PC-9 (cell line): ENCODE measurements around the gene ADAMTSL3.

ENCODE experiments used
- CTCF ChIP-seq: fragments of 200-600 bp; sonication (generic); conservative IDR thresholded peaks from 2 replicates; pipeline ENCODE4 v1.6.1; 2017; ENCODE audit warnings: mixed run types, antibody characterized with exemption, mild to moderate bottlenecking, moderate library complexity
- EZH2 ChIP-seq: fragments of 200-600 bp; sonication (generic); IDR thresholded peaks from 2 replicates; pipeline ENCODE4 v1.8.0; 2017; ENCODE audit warnings: antibody characterized with exemption, low read depth

- no peak for TF ChIP-seq CTCF
- no peak for TF ChIP-seq EZH2
These were observed 194.6 kb downstream of the ADAMTSL3 start for GRCh38 chr15:83848315-83849050.
